OCI-LY1 (cell line): ENCODE measurements around the gene BIN1.

Experiments
- CTCF ChIP-seq: fragments of 200-600 bp; sonication (generic), shearing (Covaris generic); IDR thresholded peaks from 2 replicates; pipeline ENCODE4 v1.5.1; 2017; ENCODE audit warnings: mild to moderate bottlenecking, antibody characterized with exemption, low read length, moderate library complexity, mixed read lengths
- EZH2 ChIP-seq: fragments of 200-600 bp; sonication (generic), shearing (Covaris generic); IDR thresholded peaks from 2 replicates; pipeline ENCODE4 v1.8.0; 2017; ENCODE audit warnings: borderline replicate concordance, mixed run types, mild to moderate bottlenecking, antibody characterized with exemption, low read length, moderate library complexity, mixed read lengths

DNA sequence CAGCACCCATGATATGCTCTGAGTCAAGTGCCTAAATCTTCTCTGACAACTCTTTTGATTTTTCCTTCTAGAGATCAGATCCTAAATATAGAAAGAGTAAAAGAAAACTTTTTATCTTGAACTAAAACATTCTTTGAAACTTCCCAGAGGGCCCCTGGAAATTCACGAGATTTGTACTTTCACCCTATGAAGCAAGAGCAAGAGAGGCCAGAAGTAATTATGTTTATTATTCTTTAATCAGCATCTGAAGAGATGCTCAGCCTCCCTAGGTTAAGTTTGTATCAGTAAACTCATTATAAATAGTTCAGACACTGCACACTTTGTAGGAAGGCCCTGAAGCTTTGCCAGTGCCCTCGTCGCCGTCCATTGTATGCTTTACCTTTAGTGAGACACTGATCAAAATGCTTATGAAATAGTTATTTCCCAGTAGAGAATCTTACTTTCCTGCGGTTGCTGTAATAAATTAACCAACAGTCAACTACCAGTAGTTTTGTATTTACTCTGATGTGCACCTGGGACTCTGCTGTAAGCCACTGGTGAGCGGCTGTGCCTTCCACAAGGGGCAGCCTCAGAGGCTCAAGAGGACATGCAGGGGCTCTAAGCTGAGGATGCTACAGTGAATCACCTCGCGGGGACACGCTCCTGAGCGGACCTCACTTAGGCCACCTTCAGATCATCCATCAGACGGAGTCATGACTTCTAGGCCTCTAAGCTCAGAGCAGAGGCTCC lies 71.9 kb downstream of the BIN1 start:
- no peak for TF ChIP-seq CTCF
- no peak for TF ChIP-seq EZH2
